HG02870 (cell line): ENCODE data around the gene HAAO.
"Not testable (repeated sequence)": the region's sequence is repeated elsewhere in the genome, so short reads cannot be mapped to it uniquely, and the experiment has no call there.

Experiments used
- ATAC-seq: cut with Tn5 transposase; IDR thresholded peaks from one replicate; pipeline ENCODE4 v1.9.1; 2021; ENCODE audit warnings: mild to moderate bottlenecking, moderate library complexity; ENCODE audit not compliant: unreplicated experiment

HAAO gene

GRCh38 chr2:42792583-42793333 lies at the start of gene HAAO:
HAAO (minus strand) TSS chr2:42792583; CDS start chr2:42792536, 47 bp downstream.
- ATAC-seq = peak; percentile 17

GRCh38 chr2:42841344-42841743 lies 49.0 kb upstream of the HAAO start:
- ATAC-seq = no peak

GRCh38 chr2:42840760-42841159 lies 48.4 kb upstream of the HAAO start:
- no peak for ATAC-seq

- no peak for ATAC-seq
Measured at GRCh38 chr2:42839809-42840501, 47.6 kb upstream of the HAAO start.

GRCh38 chr2:42838133-42838532 lies 45.8 kb upstream of the HAAO start:
- no peak for ATAC-seq

GRCh38 chr2:42835577-42836371 lies 43.4 kb upstream of the HAAO start:
- no peak for ATAC-seq

- ATAC-seq = no peak
Measured at GRCh38 chr2:42834161-42834560, 41.8 kb upstream of the HAAO start.

- no peak for ATAC-seq
Measured at GRCh38 chr2:42832289-42832634, 39.9 kb upstream of the HAAO start.

GRCh38 chr2:42831575-42832288 lies 39.3 kb upstream of the HAAO start:
- ATAC-seq = not testable (repeated sequence)

GRCh38 chr2:42830922-42831574 lies 38.7 kb upstream of the HAAO start:
- ATAC-seq = no peak

GRCh38 chr2:42829671-42830440 lies 37.5 kb upstream of the HAAO start:
- no peak for ATAC-seq

- peak; percentile 70 for ATAC-seq
Measured at GRCh38 chr2:42828487-42829425, 36.4 kb upstream of the HAAO start.

GRCh38 chr2:42827647-42828486 lies 35.5 kb upstream of the HAAO start:
- ATAC-seq = peak; percentile 69

- no peak for ATAC-seq
Measured at GRCh38 chr2:42826231-42826630, 33.8 kb upstream of the HAAO start.

- no peak for ATAC-seq
Measured at GRCh38 chr2:42824454-42824807, 32.0 kb upstream of the HAAO start.

GRCh38 chr2:42823744-42824453 lies 31.5 kb upstream of the HAAO start:
- ATAC-seq = no peak

GRCh38 chr2:42819160-42819559 lies 26.8 kb upstream of the HAAO start:
- ATAC-seq = no peak
